ENCODE data around the gene THAP3. TPM values are rescaled to one million over a fixed set of nuclear protein-coding genes. Genes with fewer than 3 reads are reported as not detected.

Gene THAP3
- total RNA-seq, 4 donors from 2014 or later, result 16.3 to 36.9 (median 27.7) TPM

GRCh38 chr1:6668503-6668902 lies 43.8 kb downstream of the THAP3 start:
- Histone ChIP-seq H3K27me3 (no peaks in the 10 kb centered on the region), H3K4me3 (no peak overlapping the region), H3K4me1 (no peaks in the 10 kb centered on the region), H3K36me3 (peaks cover 0 to 56% of the 10 kb centered on the region in 2 donors), H3K27ac (no peak overlapping the region), H3K9me3 (no peaks in the 10 kb centered on the region)
- WGBS, 2 donors (ENCODE audit: low coverage in 1 of 2), result 87 to 91% methylated on average over 5 to 7 of the region's 9 CpGs
- no peak for ATAC-seq
- no peak for TF ChIP-seq EP300 (IDR thresholded peaks at IDR 0.05)
- TF ChIP-seq POLR2A (IDR thresholded peaks at IDR 0.05), result no peak
- no peak for TF ChIP-seq POLR2AphosphoS5 (IDR thresholded peaks at IDR 0.05)

GRCh38 chr1:6672558-6672957 lies 47.9 kb downstream of the THAP3 start:
- no peak overlapping the region for H3K4me3 ChIP-seq

GRCh38 chr1:6673816-6674398 lies 49.2 kb downstream of the THAP3 start:
- H3K4me1 ChIP-seq, result no peaks in the 10 kb centered on the region
- TF ChIP-seq POLR2A (IDR thresholded peaks at IDR 0.05) (no peak), CTCF (IDR thresholded peaks at IDR 0.05) (no peak), POLR2AphosphoS5 (IDR thresholded peaks at IDR 0.05) (no peak), EP300 (IDR thresholded peaks at IDR 0.05) (no peak)
- no peak for ATAC-seq
- no peak overlapping the region for H3K27ac ChIP-seq
- peaks cover 0 to 61% of the 10 kb centered on the region in 2 donors for H3K36me3 ChIP-seq
- no peaks in the 10 kb centered on the region for H3K9me3 ChIP-seq
- 73 to 76% methylated on average over 5 of the region's 5 CpGs for WGBS, 2 donors (ENCODE audit: low coverage in 1 of 2)
- H3K4me3 ChIP-seq, result no peak overlapping the region
- H3K27me3 ChIP-seq, result no peaks in the 10 kb centered on the region

More at GRCh38 chr1:6672558-6672957, 47.9 kb downstream of the THAP3 start:
- H3K4me1 ChIP-seq, result no peaks in the 10 kb centered on the region
- TF ChIP-seq EP300 (IDR thresholded peaks at IDR 0.05) (no peak), CTCF (IDR thresholded peaks at IDR 0.05) (no peak), POLR2A (IDR thresholded peaks at IDR 0.05) (no peak), POLR2AphosphoS5 (IDR thresholded peaks at IDR 0.05) (no peak)
- peaks cover 0 to 59% of the 10 kb centered on the region in 2 donors for H3K36me3 ChIP-seq
- no peak for ATAC-seq
- no peak overlapping the region for H3K27ac ChIP-seq
- no peaks in the 10 kb centered on the region for H3K9me3 ChIP-seq
- no peaks in the 10 kb centered on the region for H3K27me3 ChIP-seq
- 54 to 100% methylated on average over 1 to 2 of the region's 2 CpGs for WGBS, 2 donors (ENCODE audit: low coverage in 1 of 2)

GRCh38 chr1:6674771-6675170 lies 50.1 kb downstream of the THAP3 start:
- no peak for ATAC-seq
- H3K36me3 ChIP-seq, result peaks cover 0 to 64% of the 10 kb centered on the region in 2 donors
- H3K4me1 ChIP-seq, result no peaks in the 10 kb centered on the region
- TF ChIP-seq EP300 (IDR thresholded peaks at IDR 0.05) (no peak), POLR2AphosphoS5 (IDR thresholded peaks at IDR 0.05) (no peak), POLR2A (IDR thresholded peaks at IDR 0.05) (no peak), CTCF (IDR thresholded peaks at IDR 0.05) (no peak)
- WGBS, 2 donors (ENCODE audit: low coverage in 1 of 2), result 100% methylated on average over 1 of the region's 1 CpG; no CpG with 5 or more reads in 1 of the 2 donors
- H3K9me3 ChIP-seq, result no peaks in the 10 kb centered on the region
- no peak overlapping the region for H3K27ac ChIP-seq
- no peaks in the 10 kb centered on the region for H3K27me3 ChIP-seq
- H3K4me3 ChIP-seq, result no peak overlapping the region

- no peak overlapping the region for H3K27ac ChIP-seq
- no peak for TF ChIP-seq POLR2A (IDR thresholded peaks at IDR 0.05)
- no peak for TF ChIP-seq CTCF (IDR thresholded peaks at IDR 0.05)
- no peak for TF ChIP-seq POLR2AphosphoS5 (IDR thresholded peaks at IDR 0.05)
- no peak for TF ChIP-seq EP300 (IDR thresholded peaks at IDR 0.05)
- WGBS, 2 donors (ENCODE audit: low coverage in 1 of 2), result 91% methylated on average over 2 of the region's 2 CpGs; no CpG with 5 or more reads in 1 of the 2 donors
- peaks cover 0 to 73% of the 10 kb centered on the region in 2 donors for H3K36me3 ChIP-seq
- no peak for ATAC-seq
- no peaks in the 10 kb centered on the region for H3K27me3 ChIP-seq
- no peak overlapping the region for H3K4me3 ChIP-seq
- H3K9me3 ChIP-seq, result no peaks in the 10 kb centered on the region
- no peaks in the 10 kb centered on the region for H3K4me1 ChIP-seq
Measured at GRCh38 chr1:6675941-6676340, 51.3 kb downstream of the THAP3 start.

Other genes starting within 250 kb of the THAP3 start
- gene ACOT7, start 231.1 kb upstream of the THAP3 start, total RNA-seq, result 10 to 100 TPM; 22.3 to 32.5 (median 25.0) TPM
- gene HES2, start 204.9 kb upstream of the THAP3 start, total RNA-seq, result 1 to 10 TPM in 1 of 4 donors, not detected in 3; 7.3 TPM
- gene ESPN, start 200.1 kb upstream of the THAP3 start, total RNA-seq, result under 1 TPM in 3 of 4 donors, not detected in 1; 0.47 to 0.92 (median 0.81) TPM
- 10 to 100 TPM in 2 of 4 donors, 1 to 10 TPM in 2; 4.2 to 11.2 (median 8.8) TPM for gene TNFRSF25, start 158.7 kb upstream of the THAP3 start, total RNA-seq
- 10 to 100 TPM in 3 of 4 donors, 1 to 10 TPM in 1; 8.6 to 14.0 (median 11.4) TPM for gene PLEKHG5, start 133.2 kb upstream of the THAP3 start, total RNA-seq
- gene NOL9, start 70.4 kb upstream of the THAP3 start, total RNA-seq, result 10 to 100 TPM; 21.2 to 32.2 (median 25.7) TPM
- gene TAS1R1, start 69.6 kb upstream of the THAP3 start, total RNA-seq, result not detected
- gene ZBTB48, start 44.9 kb upstream of the THAP3 start, total RNA-seq, result 10 to 100 TPM; 12.7 to 17.7 (median 14.1) TPM
- 100 to 1,000 TPM in 2 of 4 donors, 10 to 100 TPM in 2; 83.6 to 131 (median 101) TPM for gene KLHL21, start 22.0 kb upstream of the THAP3 start, total RNA-seq
- 10 to 100 TPM; 19.8 to 22.8 (median 20.5) TPM for gene PHF13, start 11.1 kb upstream of the THAP3 start, total RNA-seq
- gene DNAJC11, start 76.9 kb downstream of the THAP3 start, total RNA-seq, result 10 to 100 TPM; 20.9 to 51.7 (median 30.8) TPM
- gene CAMTA1, start 160.6 kb downstream of the THAP3 start, total RNA-seq, result 100 to 1,000 TPM in 3 of 4 donors, 10 to 100 TPM in 1; 86.3 to 170 (median 132) TPM

Data from gastroesophageal sphincter (tissue), 4 donors.